SIG-M5 (cell line): ENCODE data around the gene TGM1.
"Not testable (repeated sequence)": the region's sequence is repeated elsewhere in the genome, so short reads cannot be mapped to it uniquely, and the experiment has no call there.

ENCODE experiments used
- DNase-seq: peaks from one replicate; lab custom pipeline; 2025; lab: John Stamatoyannopoulos, UW

TGM1 gene

DNA sequence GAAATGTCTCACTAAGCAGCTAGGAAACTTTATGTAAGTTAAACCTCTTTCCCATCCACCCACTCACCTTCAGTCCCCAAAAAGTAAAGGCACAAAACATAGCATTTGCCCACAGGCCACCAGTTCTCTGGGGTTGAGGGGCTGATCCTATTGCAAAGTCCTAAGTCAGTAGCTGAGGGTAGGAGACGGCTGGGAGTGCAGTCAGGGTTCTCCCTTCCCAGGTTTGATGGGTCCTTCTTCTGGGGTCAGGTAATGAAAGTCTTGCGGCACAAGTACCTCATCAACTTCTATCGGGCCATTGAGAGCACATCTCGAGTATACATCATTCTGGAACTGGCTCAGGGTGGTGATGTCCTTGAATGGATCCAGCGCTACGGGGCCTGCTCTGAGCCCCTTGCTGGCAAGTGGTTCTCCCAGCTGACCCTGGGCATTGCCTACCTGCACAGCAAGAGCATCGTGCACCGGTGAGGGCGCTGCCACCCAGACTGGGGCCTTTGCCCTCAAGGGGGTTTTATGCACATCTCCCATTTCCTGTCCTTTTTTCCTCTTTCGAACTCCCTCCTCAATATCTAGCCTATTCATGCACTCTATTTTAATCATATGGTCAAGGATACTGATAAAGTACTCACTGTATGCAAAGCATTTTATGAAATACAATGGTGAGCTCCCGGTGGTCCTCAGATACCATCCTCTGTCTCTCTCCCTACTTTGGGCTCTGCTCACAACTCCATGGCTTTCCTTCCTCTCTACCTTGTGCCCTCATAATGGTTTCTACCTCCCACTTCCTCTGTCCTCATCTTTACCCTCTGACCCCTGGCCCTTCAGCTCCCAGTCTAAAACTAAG, 56.5 kb downstream of the TGM1 start:
- no peak for DNase-seq

DNA sequence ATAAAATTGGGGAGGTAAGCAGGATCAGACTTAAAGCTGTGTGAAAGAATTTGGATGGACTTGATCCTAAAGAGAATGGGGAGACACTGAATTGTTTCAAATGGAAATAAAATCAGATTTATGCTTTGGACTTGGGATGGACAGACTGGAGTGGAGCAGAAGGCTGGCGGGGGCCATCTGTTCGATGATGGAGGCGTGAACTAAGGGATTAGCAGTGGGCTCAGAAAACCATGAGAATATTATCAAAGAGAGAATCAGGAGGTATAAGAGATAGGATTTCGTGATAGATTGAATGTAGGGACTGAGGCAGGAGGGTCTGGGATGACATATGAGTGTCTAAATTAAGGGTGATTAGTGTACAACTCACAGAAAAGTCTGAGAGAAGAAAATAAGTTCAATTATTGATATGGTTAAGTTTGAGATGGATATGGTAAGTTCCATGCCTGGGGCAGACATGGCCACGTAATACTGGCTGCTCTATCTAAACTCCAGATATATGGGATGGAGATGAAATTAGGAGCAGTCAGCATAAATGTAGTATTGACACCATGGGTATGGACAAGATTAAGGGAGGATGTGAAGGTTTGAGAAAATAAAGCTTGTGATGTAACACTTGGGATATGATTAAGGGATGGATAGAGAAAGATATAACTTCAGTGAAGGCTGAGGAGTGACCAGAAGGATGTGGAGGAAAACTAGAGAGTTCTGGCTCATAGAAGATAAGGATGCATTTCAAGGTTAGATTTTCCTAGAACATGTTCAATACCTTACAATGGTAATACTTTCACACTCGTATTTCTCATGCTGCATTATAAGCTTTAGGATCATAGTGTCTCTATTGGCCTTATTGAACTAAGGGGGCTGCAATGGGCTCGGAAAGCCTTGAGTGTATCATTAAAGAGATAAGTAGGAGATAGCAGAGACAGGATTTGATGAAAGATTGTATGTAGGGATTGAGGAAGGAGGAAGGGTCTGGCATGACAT, 58.5 kb downstream of the TGM1 start:
- DNase-seq: no peak

DNA sequence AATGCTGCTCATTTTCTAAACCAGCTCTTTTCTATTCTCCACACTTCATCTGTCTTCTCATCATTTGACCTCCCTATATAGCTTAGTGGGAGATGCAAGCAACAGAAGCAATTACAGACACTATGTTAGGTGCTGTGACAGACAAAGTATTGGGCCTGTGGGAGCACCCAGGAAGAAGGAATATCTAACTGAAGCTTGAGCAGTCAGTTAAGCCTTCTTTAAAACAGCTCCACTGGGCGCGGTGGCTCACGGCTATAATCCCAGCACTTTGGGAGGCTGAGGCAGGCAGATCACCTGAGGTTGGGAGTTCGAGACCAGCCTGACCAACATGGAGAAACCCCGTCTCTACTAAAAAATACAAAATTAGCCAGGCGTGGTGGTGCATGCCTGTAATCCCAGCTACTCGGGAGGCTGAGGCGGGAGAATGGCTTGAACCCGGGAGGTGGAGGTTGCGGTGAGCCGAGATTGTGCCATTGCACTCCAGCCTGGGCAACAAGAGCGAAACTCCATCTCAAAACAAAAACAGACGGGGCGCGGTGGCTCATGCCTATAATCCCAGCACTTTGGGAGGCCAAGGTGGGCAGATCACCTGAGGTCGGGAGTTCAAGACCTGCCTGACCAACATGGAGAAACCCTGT, 59.6 kb downstream of the TGM1 start:
- DNase-seq: not testable (repeated sequence)

DNA sequence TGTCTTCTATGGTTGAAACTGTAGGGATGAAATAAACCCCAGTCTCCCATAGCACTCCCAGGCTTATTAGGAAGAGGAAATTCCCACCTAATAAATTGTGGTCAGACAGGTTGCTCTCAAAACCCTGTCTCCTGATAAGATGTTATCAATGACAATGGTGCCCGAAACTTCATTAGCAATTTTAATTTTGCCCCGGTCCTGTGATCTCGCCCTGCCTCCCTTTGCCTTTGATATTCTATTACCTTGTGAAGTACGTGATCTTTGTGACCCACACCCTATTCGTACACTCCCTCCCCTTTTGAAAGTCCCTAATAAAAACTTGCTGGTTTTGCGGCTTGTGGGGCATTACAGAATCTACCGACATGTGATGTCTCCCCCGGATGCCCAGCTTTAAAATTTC, 60.4 kb downstream of the TGM1 start:
- DNase-seq: not testable (repeated sequence)
